GM12878 (cell line): ENCODE results near the gene AK8. TPM values are rescaled to one million over a fixed set of nuclear protein-coding genes. Genes with fewer than 3 reads are reported as not detected.

Source experiments
- ATAC-seq: fragments of 200-7000 bp; cut with Tn5 transposase; 3 replicates; pipeline ENCODE4 v1.9.1; 2020; ENCODE audit warnings: mild to moderate bottlenecking, moderate library complexity
- BruUV-seq: library from RNA; stranded (reverse); fragments of 400-500 nt; replicated peaks from 2 replicates; lab custom pipeline; 2021; lab: Mats Ljungman, UMichigan
- CTCF ChIA-PET: fragments of 300-600 bp; sonication (Branson Sonifier 250); formaldehyde crosslinking; extraction: SDS; loops from one replicate; lab custom pipeline; 2021; ENCODE audit warnings: inconsistent platforms; lab: Yijun Ruan, JAX
- POLR2A ChIA-PET: fragments of 350-600 bp; formaldehyde crosslinking; extraction: SDS; loops from one replicate; lab custom pipeline; 2021; ENCODE audit warnings: inconsistent platforms; lab: Charles Lee
- RAD21 ChIA-PET: fragments of 300-600 bp; sonication (Branson Sonifier 250); formaldehyde crosslinking; loops from one replicate; lab custom pipeline; 2023; ENCODE audit warnings: antibody characterized with exemption; ENCODE audit not compliant: unreplicated experiment; lab: Charles Lee
- SMC1A ChIA-PET: fragments of 300-600 bp; sonication (Branson Sonifier 250); formaldehyde crosslinking; loops from one replicate; lab custom pipeline; 2023; ENCODE audit not compliant: unreplicated experiment, uncharacterized antibody; lab: Charles Lee
- DNase-seq: peaks from one replicate; pipeline ENCODE4 v3.0.0-alpha.2; 2011; ENCODE audit warnings: low read depth, low spot score
- FAIRE-seq: peaks from 3 replicates; lab custom pipeline; 2011; peaks lifted over from hg19 to GRCh38; lab: Jason Lieb, UNC
- H2AFZ ChIP-seq: 2 replicates; pipeline ENCODE4 v1.6.0; 2011; ENCODE audit warnings: low read depth, low read length, control low read depth; ENCODE audit not compliant: control insufficient read depth
- H3K27ac ChIP-seq: 2 replicates; pipeline ENCODE4 v1.5.1; 2011; ENCODE audit warnings: control low read depth; ENCODE audit not compliant: control insufficient read depth, insufficient read depth
- H3K27me3 ChIP-seq, 2 experiments: replicated peaks in 1 of 2; 2 replicates each; pipeline versions ENCODE4 v1.6.0 to v1.6.1; 2011; ENCODE audit warnings: low read length in 1 of 2; ENCODE audit not compliant: control insufficient read depth in 2 of 2, insufficient read depth in 2 of 2
- H3K36me3 ChIP-seq, 2 experiments: 2 replicates each; pipeline ENCODE4 v1.5.1; 2011; ENCODE audit warnings: low read length in 1 of 2; ENCODE audit not compliant: control insufficient read depth in 2 of 2, insufficient read depth in 2 of 2
- H3K4me1 ChIP-seq: 2 replicates; pipeline ENCODE4 v1.6.1; 2011; ENCODE audit warnings: mild to moderate bottlenecking, low read length, moderate library complexity, mixed read lengths; ENCODE audit not compliant: control insufficient read depth, insufficient read depth
- H3K4me2 ChIP-seq: 2 replicates; pipeline ENCODE4 v1.6.0; 2011; ENCODE audit warnings: control low read depth; ENCODE audit not compliant: control insufficient read depth, insufficient read depth
- H3K4me3 ChIP-seq: fragments of 200-600 bp; sonication (generic); 2 replicates; pipeline ENCODE4 v1.5.1; 2016
- H3K79me2 ChIP-seq: 2 replicates; pipeline ENCODE4 v1.6.0; 2011; ENCODE audit warnings: low read length; ENCODE audit not compliant: control insufficient read depth, insufficient read depth
- H3K9ac ChIP-seq: 2 replicates; pipeline ENCODE4 v1.8.0; 2011; ENCODE audit warnings: low read length, control low read depth, mixed read lengths; ENCODE audit not compliant: control insufficient read depth, insufficient read depth
- H3K9me3 ChIP-seq: replicated peaks from 3 replicates; pipeline ENCODE4 v1.5.1; 2011; ENCODE audit warnings: mild to moderate bottlenecking, low read length; ENCODE audit not compliant: control insufficient read depth, insufficient read depth
- H4K20me1 ChIP-seq: 2 replicates; pipeline ENCODE4 v1.6.0; 2011; ENCODE audit not compliant: control insufficient read depth, insufficient read depth
- ETV6 ChIP-seq, 2 experiments: fragments of 450-650 bp in 1 of 2; IDR thresholded peaks in 1 of 2; conservative IDR thresholded peaks in 1 of 2; 2 replicates each; pipeline ENCODE4 v1.6.1; 2014; ENCODE audit warnings: antibody characterized with exemption in 1 of 2, borderline replicate concordance in 1 of 2, low read depth in 1 of 2, mild to moderate bottlenecking in 1 of 2, moderate library complexity in 1 of 2
- HCFC1 ChIP-seq: fragments of 150-350 bp; IDR thresholded peaks from 2 replicates; pipeline ENCODE4 v1.6.1; 2014; ENCODE audit warnings: low read length
- HDAC2 ChIP-seq: fragments of 200-600 bp; sonication (generic); IDR thresholded peaks from 2 replicates; pipeline ENCODE4 v1.6.1; 2017
- NBN ChIP-seq: fragments of 450-650 bp; IDR thresholded peaks from 2 replicates; pipeline ENCODE4 v1.6.1; 2016
- PAX5 ChIP-seq: IDR thresholded peaks from 2 replicates; pipeline ENCODE4 v1.6.1; 2011; ENCODE audit warnings: low read depth, low read length, borderline replicate concordance
- RFX5 ChIP-seq: IDR thresholded peaks from 2 replicates; pipeline ENCODE4 v1.6.1; 2011; ENCODE audit warnings: low read depth, low read length, improper control_type of control experiment
- SRF ChIP-seq, 2 experiments: IDR thresholded peaks; 2 replicates each; pipeline ENCODE4 v1.6.1; 2011; ENCODE audit warnings: low read depth in 2 of 2, low read length in 2 of 2, mild to moderate bottlenecking in 1 of 2, moderate library complexity in 1 of 2
- TCF3 ChIP-seq: IDR thresholded peaks from 2 replicates; pipeline ENCODE4 v1.6.1; 2012; ENCODE audit warnings: low read depth, mild to moderate bottlenecking, low read length, borderline replicate concordance; ENCODE audit not compliant: insufficient read depth
- WGBS: methylation state at CpG from one replicate; pipeline ENCODE4 v1.1.6; 2016; ENCODE audit warnings: low lambda C conversion rate; ENCODE audit not compliant: insufficient replicate concordance, insufficient coverage; ENCODE audit errors: missing lambda C conversion rate; 5-methylcytosine and 5-hydroxymethylcytosine counted together
- in situ Hi-C: fragments of 300-500 bp; cut with MboI; formaldehyde crosslinking; loops from 9 replicates; pipeline ENCODE4 v1.14.3; 2018; ENCODE audit warnings: mixed read lengths
- intact Hi-C: fragments of 100-400 bp; cut with micrococcal nuclease; formaldehyde crosslinking; loops from one replicate; pipeline ENCODE4 v1.14.2; 2022; ENCODE audit not compliant: unreplicated experiment
- polyA plus RNA-seq, 11 experiments: library from polyadenylated mRNA; depleted of rRNA in 4 of 11; unstranded in 6 of 11; stranded (reverse) in 5 of 11; fragments of >200 nt; fragmentation: Nextera tagmentation in 4 of 11; fragmentation: Illumina TruSeq in 1 of 11; extraction: Ambion mirVana in 4 of 11; extraction: Trizol in 1 of 11; gene quantifications; 1 replicate in 1 of 11; 2 replicates in 10 of 11; pipeline versions ENCODE4 v1.2.1 to v1.2.3, GENCODE V29; 2011 to 2016; ENCODE audit warnings: inconsistent platforms in 2 of 11, missing spikeins in 2 of 11, low read depth in 1 of 11
- total RNA-seq, 4 experiments: library from RNA; depleted of rRNA in 3 of 4; stranded (reverse); fragments of >200 nt in 3 of 4; fragmentation: Illumina TruSeq in 1 of 4; extraction: Trizol in 1 of 4; gene quantifications; 2 replicates each; pipeline versions ENCODE4 v1.2.1 to v1.2.3, GENCODE V29; 2013 to 2021

AK8 gene
- total and polyA plus RNA-seq, 10 of the 15 experiments (the other 5 are each of a cell fraction or from before 2014, with no cell fraction given): 0.03 to 0.12 (median 0.06) TPM; not detected in 5

DNA sequence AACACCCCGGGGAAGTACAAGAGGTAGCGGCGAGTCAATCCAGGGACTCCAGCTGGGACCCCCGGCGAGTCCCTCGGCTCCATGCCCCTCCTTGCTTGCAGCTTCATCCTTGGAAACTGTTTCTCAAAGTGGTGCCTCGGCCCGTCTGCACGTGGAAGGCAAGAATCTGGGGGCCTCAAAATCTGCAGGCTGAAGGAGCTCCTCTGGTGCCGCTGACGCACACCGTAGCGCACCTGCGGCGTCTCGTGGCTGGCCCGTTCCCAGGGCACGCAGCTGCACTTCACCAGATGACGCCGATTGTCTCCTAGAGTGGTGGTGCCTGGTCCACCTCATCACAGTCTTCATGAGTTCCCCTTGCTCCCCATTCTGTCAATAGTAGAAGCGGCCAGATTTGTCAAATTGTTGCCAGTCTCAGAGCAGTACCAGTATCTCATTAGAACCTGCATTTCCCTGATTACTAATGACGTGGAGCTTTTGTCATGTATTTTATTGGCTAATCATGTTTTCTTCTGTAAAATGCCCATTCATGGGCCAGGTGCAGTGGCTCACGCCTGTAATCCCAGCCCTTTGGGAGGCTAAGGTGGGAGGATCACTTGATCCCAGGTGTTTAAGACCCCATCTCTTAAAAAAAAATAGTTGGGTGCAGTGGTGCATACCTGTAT lies 169.2 kb downstream of the AK8 start:
- ChIA-PET CTCF (interaction anchor here (1.8 kb wide), 1 partner anchor 39 kb away, joined by 5 read pairs; the partner anchor contains the start of genes DDX31 and GTF3C4), RAD21 (no interaction called here), POLR2A (interaction anchor here (0.6 kb wide), 1 partner anchor 26 kb away, joined by 4 read pairs; no protein-coding TSS in a partner anchor)
- Histone ChIP-seq H3K9me3 (no peaks in the 10 kb centered on the region), H3K27ac (no peak overlapping the region), H3K4me1 (no peaks in the 10 kb centered on the region), H3K27me3 (no peaks in the 10 kb centered on the region), H3K79me2 (no peaks in the 10 kb centered on the region), H4K20me1 (no peaks in the 10 kb centered on the region), H3K4me3 (no peak overlapping the region), H3K36me3 (no peaks in the 10 kb centered on the region)
- no peak for ATAC-seq
- in situ Hi-C loops: no loop called here
- BruUV-seq: no TSS peak
- no peak for FAIRE-seq
- no peak for TF ChIP-seq TCF3
- no peak for TF ChIP-seq SRF (IDR thresholded peaks at IDR 0.05; ENCODE audit: low read depth in 2 of 2, low read length in 2 of 2)
- TF ChIP-seq HCFC1: no peak
- no peak for TF ChIP-seq ETV6 (conservative IDR thresholded peaks at IDR 0.05 in 1 of 2, IDR thresholded peaks at IDR 0.05 in 1 of 2; ENCODE audit: borderline replicate concordance in 1 of 2, low read depth in 1 of 2)
- TF ChIP-seq HDAC2: no peak
- 0 out of 2 replicates have a peak, but pooled peaks have one; percentile 30 for TF ChIP-seq RFX5
- no peak for TF ChIP-seq NBN
- no peak for TF ChIP-seq PAX5
- TF ChIP-seq, all 136 proteins: peak for 1
- intact Hi-C loops: no loop called here
- no peak for DNase-seq
- no peak overlapping the region for H2AFZ ChIP-seq
- WGBS: 59% methylated on average over 23 of the region's 23 CpGs
- H3K4me2 ChIP-seq: no peak overlapping the region
- H3K9ac ChIP-seq: no peak overlapping the region
- SMC1A ChIA-PET: no interaction called here
